ENCODE results near the gene ZYG11B.
A peak's percentile ranks its signal among the peaks of the same experiment; 100 is the strongest.
"Not testable (repeated sequence)": the region's sequence is repeated elsewhere in the genome, so short reads cannot be mapped to it uniquely, and the experiment has no call there.

ZYG11B gene

GRCh38 chr1:52726265-52727113, at the start of gene ZYG11B:
Gene ZYG11B (plus strand): TSS chr1:52726453. CDS start chr1:52726654, 201 bp downstream.
- peak; percentile 92 for DNase-seq

GRCh38 chr1:52677076-52677806, 49.0 kb upstream of the ZYG11B start:
- no peak for DNase-seq

- no peak for DNase-seq
Observed at GRCh38 chr1:52679048-52679447, 47.2 kb upstream of the ZYG11B start.

GRCh38 chr1:52679498-52679897, 46.8 kb upstream of the ZYG11B start:
- DNase-seq = no peak

- no peak for DNase-seq
Observed at GRCh38 chr1:52680353-52680752, 45.9 kb upstream of the ZYG11B start.

GRCh38 chr1:52681136-52681535, 45.1 kb upstream of the ZYG11B start:
- no peak for DNase-seq

- no peak for DNase-seq
Observed at GRCh38 chr1:52683367-52683940, 42.8 kb upstream of the ZYG11B start.

GRCh38 chr1:52684545-52684944, 41.7 kb upstream of the ZYG11B start:
- no peak for DNase-seq

GRCh38 chr1:52686261-52686751, 39.9 kb upstream of the ZYG11B start:
- peak; percentile 80 for DNase-seq

GRCh38 chr1:52686830-52687229, 39.4 kb upstream of the ZYG11B start:
- no peak for DNase-seq

GRCh38 chr1:52691821-52692220, 34.4 kb upstream of the ZYG11B start:
- DNase-seq = no peak

- DNase-seq = no peak
Observed at GRCh38 chr1:52692697-52693096, 33.6 kb upstream of the ZYG11B start.

GRCh38 chr1:52693351-52693750, 32.9 kb upstream of the ZYG11B start:
- DNase-seq = not testable (repeated sequence)

- DNase-seq = no peak
Observed at GRCh38 chr1:52693843-52694242, 32.4 kb upstream of the ZYG11B start.

GRCh38 chr1:52695627-52696026, 30.6 kb upstream of the ZYG11B start:
- no peak for DNase-seq

- peak; percentile 39 for DNase-seq
Observed at GRCh38 chr1:52697795-52698674, 28.2 kb upstream of the ZYG11B start, which contains the start of gene COA7. Gene COA7 (minus strand): TSS chr1:52698347. CDS start chr1:52698326, 21 bp downstream.

- peak; percentile 73 for DNase-seq
Observed at GRCh38 chr1:52702886-52703787, 23.1 kb upstream of the ZYG11B start.

- DNase-seq = no peak
Observed at GRCh38 chr1:52706136-52706670, 20.1 kb upstream of the ZYG11B start.

- no peak for DNase-seq
Observed at GRCh38 chr1:52706941-52707926, 19.0 kb upstream of the ZYG11B start.

Data from activated CD4-positive, alpha-beta T cell treated with anti-CD3 and anti-CD28 coated beads, Interleukin-2, amount 50 U/mL, for 1 hour (primary cell).